GM21737 (cell line): ENCODE measurements around the gene APOC3.
"Not testable (repeated sequence)": the region's sequence is repeated elsewhere in the genome, so short reads cannot be mapped to it uniquely, and the experiment has no call there.

Source experiments
- ATAC-seq: cut with Tn5 transposase; IDR thresholded peaks from one replicate; pipeline ENCODE4 v1.9.1; 2021; ENCODE audit warnings: mild to moderate bottlenecking, moderate library complexity; ENCODE audit not compliant: unreplicated experiment

Gene APOC3

GRCh38 chr11:116801662-116802061 lies 28.0 kb upstream of the APOC3 start:
- not testable (repeated sequence) for ATAC-seq

GRCh38 chr11:116804001-116804400 lies 25.7 kb upstream of the APOC3 start:
- ATAC-seq: no peak

- ATAC-seq: no peak
Measured at GRCh38 chr11:116807601-116808261, 22.0 kb upstream of the APOC3 start.

- no peak for ATAC-seq
Measured at GRCh38 chr11:116808262-116809175, 21.2 kb upstream of the APOC3 start.

DNA sequence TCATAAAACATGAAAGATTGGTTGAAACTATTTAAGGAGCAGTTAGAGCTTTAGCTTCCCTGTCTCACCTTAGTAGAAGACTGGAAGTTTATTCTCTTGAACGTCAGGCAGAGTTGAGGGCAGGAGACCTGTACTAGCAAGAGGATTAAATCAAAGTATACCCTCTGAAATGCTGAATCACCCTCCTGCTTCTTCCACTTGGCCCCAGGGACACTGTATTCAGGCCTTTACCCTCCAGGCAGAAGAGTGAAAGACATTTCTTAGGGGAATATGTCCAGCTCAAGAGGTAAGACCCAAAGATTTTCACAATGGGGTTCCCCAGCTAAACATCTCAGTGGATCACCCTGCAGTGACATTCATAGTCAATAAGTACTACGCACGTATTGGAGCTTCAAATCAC lies 18.5 kb upstream of the APOC3 start:
- ATAC-seq: no peak

GRCh38 chr11:116812109-116812508 lies 17.6 kb upstream of the APOC3 start:
- no peak for ATAC-seq

DNA sequence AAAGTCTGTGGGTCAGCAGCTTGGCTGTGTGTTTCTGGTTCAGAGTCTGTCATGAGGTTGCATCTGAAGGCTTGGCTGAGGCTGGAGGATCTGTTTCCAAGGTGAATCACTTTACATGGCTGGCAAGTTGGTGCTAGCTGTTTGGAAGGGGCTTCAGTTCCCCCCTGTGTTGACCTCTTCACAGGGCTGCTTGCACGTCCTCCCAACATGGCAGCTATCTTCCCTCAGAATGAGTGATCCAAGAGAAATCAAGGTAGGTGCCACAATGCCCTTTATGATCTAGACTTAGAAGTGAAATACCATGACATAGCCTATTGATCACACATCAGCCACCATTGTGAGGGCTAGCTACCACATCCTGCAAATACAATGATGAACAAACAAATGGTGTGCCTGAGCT lies 16.5 kb upstream of the APOC3 start:
- ATAC-seq: no peak

DNA sequence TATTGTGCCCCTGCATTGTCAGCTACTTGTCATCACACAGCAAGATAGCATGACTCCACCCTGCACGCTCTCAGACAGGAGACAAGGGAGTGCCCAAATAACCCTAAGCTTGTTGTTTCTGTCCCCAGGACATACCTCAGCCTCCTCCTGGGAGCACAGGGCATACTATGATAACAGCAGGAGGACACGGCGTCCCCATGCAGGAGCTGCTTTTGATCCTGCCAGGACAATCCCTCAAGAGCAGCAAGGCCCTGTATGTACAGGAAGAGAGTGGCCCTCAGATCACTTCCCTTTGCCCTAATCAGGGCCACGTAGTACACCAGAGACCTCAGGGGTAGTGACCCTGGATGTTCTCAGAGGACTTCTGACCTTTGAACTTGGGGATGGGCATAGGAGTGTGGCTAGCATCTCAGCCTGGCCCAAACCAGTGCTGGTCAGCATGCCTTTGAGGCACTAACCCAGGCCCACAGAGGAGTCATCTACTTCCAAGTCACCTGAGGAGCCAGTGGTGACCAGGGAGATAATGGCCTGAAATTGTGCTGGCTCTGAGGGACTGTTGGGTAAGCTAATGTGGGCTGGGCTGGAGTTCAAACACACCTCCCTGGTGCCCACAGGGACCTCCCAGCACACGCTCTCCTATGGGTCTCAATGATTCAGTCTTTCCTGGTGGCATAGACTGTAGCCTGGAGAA lies 15.8 kb upstream of the APOC3 start:
- ATAC-seq: no peak

DNA sequence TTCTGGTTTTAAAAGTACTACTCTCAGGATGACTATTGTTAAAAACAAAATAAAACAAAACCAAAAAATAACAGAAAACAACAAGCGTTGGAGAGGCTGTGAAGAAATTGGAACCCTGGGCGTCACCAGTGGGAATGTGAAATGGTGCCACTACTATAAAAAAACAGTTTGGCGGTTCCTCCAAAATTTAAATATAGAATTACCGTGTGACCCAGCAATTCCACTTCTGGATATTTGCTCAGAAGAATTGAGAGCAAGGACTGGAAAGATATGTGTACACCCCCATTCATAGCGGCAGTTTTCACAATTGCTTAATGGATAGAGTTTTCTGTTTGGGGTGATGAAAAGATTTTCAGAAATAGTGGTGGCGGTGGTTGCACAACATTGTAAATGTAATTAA lies 15.2 kb upstream of the APOC3 start:
- ATAC-seq: no peak

GRCh38 chr11:116819049-116819448 lies 10.7 kb upstream of the APOC3 start:
- ATAC-seq: no peak

GRCh38 chr11:116821050-116821918 lies 8.4 kb upstream of the APOC3 start:
- ATAC-seq: no peak

DNA sequence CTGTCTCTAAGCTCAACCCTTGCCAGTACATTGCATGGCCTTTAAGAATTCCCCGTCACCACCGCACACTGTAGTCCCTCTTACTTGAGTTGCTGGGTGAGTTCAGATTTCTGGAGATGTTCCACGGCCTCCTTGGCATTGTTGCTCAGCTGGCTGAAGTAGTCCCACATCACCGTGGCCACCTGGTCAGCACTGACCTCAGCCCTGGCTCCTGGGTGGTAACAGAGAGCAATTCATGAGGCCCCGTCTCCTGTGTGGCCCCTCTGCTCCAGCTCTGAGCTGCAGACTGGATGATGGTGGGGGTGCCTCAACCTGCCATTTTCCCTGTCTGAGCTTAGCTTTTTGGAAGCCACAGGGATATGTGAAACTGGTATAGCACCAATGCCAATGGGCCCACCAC lies 7.1 kb upstream of the APOC3 start:
- ATAC-seq: no peak

DNA sequence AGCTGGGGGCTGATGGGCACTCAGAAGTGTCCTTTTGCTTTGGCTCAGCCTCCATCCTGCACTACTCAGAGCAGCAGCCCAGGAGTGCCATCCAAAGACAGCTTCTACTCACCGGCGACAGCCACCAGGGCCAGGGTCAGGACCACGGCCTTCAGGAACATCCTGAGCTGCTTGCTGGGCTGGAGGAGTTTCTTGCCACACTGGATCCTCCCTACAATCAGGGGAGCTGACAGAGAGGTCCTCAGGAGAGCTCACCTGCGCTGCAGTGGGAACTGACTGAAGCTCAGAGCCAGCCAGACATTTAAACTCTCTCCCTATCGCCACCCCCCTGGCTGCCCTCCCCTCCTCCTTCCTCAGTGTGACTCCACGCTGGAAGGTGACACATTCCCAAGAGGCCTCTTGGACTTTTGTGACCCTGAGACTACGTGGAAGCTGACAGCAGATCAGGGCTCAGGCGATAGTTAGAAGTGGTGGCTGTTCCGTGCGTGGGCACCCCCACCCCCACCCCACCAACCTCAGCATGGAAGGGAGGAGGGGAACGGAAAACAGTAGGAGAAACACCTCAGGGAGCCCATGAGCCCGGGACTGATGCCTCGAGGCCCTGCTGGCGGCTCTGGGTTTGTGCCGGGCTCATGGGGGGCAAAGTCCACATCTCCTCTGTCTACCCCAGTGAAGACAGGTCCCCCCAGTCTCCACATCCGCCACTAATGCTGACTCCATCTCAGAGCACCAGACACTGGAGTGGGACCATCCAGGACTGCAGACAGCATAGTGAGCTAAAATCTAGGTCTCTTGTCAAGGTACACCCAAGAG lies 6.5 kb upstream of the APOC3 start, which contains the start of gene APOA4:
APOA4 (minus strand) TSS at position 274 of the 813 bp plus-strand sequence; CDS start at position 161, 113 bp downstream.
- no peak for ATAC-seq

GRCh38 chr11:116825434-116825833 lies 4.3 kb upstream of the APOC3 start:
- no peak for ATAC-seq

- ATAC-seq: no peak
Measured at GRCh38 chr11:116825854-116826750, 3.6 kb upstream of the APOC3 start.

DNA sequence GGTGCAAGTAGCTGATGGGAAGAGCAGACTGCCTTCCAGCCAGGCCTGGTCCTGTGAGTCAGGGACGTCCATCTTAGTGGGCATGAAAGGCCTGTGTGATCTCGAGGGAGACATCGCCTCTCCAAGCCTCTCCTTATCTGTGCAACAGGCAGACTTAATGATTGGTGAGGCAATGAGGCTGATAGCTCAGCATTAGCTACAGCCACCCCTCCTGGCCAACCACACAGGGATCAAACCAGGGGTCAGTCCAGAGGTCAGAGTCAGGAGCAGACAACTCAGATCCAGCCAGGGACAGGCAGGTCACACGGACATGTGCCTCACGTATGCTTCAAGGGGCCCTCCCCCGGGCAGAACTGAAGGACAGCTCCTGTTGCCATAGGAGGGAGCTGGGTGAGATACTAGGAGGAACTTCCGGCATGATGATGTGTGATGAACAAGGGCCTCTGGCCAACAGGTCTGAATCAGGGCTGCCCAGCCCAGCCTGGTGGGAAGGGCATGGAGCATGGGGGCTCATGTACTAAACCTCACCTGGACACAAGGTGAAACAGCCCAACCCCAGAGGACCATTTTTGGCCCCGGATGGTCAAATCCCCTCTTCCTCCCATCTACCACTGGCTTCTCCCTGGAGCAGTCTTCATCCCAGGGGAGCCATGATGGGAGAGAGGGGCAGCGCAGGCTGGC lies 2.8 kb upstream of the APOC3 start:
- no peak for ATAC-seq

DNA sequence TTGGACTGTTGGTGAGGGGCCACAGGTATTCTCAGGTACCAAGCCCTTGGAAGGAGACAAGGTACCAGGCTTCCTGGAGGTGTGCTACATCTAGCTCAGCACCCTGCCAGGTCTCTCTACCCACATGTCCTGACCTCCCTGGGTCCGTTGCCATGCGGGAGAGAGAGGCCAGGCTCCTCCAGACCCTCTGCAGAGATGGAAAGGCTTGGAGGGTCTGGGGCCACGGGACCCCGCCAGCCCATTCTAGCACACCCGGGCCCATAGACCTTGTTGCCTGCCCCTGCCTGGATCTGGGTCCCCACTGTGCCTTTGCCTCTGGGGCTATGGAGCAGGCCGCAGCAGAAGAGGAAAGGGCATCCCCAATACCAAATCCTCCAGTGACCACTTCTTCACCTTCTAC lies 2.2 kb upstream of the APOC3 start:
- no peak for ATAC-seq
